ENCODE measurements around the gene SPECC1L.

DNA sequence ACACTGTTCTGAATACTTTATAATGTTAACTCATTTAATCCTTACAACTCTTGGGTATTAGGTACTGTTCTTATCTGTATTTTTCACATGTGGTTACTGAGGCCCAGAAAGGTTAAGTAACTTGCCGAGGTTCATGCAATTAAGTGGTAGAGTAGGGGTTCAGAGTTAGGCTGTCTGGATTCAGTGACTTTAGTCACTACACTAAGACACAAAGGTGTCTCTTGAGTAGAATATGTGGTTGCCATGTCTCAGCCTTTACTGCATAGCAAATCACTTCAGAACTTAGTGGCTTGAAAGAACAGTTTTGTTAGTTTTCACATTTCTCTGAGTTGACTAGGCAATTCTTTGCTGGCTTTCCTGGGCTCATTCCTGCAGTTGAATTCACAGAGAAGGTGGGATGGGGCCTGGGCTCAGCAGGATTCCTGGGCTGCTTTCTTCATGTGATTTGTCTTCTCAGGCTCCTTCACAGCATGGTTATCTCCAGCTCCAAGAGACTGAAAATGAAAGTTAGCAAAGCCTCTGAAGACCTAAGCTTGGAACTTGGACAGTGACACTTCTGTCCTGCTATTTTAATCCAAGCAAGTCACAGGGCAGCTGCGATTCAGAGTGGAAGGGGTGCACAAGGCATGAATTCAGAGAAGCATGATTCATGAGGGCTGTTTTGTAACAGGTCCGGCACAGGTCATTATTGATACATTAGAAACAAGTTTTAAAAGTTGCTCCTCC lies 68.3 kb downstream of the SPECC1L start:
- TF ChIP-seq SIN3A (IDR thresholded peaks at IDR 0.05; ENCODE audit: borderline replicate concordance, insufficient read depth, low read length) (no peak), POLR2AphosphoS5 (IDR thresholded peaks at IDR 0.05; ENCODE audit: low read depth, low read length) (no peak)
- TF ChIP-seq, protein P1, sequence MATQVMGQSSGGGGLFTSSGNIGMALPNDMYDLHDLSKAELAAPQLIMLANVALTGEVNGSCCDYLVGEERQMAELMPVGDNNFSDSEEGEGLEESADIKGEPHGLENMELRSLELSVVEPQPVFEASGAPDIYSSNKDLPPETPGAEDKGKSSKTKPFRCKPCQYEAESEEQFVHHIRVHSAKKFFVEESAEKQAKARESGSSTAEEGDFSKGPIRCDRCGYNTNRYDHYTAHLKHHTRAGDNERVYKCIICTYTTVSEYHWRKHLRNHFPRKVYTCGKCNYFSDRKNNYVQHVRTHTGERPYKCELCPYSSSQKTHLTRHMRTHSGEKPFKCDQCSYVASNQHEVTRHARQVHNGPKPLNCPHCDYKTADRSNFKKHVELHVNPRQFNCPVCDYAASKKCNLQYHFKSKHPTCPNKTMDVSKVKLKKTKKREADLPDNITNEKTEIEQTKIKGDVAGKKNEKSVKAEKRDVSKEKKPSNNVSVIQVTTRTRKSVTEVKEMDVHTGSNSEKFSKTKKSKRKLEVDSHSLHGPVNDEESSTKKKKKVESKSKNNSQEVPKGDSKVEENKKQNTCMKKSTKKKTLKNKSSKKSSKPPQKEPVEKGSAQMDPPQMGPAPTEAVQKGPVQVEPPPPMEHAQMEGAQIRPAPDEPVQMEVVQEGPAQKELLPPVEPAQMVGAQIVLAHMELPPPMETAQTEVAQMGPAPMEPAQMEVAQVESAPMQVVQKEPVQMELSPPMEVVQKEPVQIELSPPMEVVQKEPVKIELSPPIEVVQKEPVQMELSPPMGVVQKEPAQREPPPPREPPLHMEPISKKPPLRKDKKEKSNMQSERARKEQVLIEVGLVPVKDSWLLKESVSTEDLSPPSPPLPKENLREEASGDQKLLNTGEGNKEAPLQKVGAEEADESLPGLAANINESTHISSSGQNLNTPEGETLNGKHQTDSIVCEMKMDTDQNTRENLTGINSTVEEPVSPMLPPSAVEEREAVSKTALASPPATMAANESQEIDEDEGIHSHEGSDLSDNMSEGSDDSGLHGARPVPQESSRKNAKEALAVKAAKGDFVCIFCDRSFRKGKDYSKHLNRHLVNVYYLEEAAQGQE (IDR thresholded peaks at IDR 0.05; ENCODE audit: insufficient read depth in 1 of 2, low read depth in 2 of 2, low read length in 2 of 2): no peak
